ENCODE measurements around the gene TTC23.

Gene TTC23

DNA sequence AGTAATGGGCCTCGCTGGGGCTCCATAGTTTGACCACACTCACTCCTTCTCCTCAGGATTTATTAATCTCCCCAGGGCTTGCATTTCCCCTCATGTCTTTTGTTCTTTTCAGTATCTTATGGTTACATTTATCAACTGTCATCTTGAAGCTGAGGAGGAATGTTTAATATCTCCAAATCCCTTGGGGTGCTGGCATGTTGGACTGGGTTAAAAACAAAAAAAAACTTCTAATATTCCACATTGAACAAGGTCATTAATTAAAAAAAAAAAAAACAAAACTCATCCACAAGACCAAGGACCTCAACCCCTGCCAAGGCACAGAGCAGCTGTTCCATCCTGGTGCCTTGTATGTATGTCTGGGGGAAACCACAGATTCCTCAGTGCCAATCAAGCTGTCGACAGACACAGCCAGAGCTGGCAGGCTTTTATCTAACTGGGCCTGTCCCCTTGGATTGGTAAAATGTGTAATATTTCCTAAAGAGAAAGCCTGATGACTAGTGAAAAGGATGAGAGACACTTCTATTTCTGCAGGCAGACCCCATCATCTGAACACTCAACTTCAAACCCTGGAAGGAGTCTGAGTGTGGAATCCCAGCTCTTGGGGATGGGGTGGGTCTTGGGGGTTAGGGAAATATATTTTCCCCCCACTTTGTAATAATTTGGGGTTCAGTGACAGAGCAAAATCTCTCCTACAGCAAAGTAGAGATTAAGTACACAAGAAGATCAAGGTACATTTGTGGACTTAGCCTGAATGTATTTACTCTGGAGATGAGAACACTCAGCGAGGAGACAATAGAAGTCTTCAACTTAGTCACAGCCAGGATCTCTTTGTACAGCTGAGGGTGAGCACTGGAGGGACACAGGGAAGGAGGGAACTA, 69.1 kb downstream of the TTC23 start:
- DNase-seq (ENCODE audit: low read depth in 1 of 2, low spot score in 1 of 2), result no peak
- TF ChIP-seq SPI1 (IDR thresholded peaks at IDR 0.05; ENCODE audit: borderline replicate concordance, low read depth), result no peak
- TF ChIP-seq, protein P1, sequence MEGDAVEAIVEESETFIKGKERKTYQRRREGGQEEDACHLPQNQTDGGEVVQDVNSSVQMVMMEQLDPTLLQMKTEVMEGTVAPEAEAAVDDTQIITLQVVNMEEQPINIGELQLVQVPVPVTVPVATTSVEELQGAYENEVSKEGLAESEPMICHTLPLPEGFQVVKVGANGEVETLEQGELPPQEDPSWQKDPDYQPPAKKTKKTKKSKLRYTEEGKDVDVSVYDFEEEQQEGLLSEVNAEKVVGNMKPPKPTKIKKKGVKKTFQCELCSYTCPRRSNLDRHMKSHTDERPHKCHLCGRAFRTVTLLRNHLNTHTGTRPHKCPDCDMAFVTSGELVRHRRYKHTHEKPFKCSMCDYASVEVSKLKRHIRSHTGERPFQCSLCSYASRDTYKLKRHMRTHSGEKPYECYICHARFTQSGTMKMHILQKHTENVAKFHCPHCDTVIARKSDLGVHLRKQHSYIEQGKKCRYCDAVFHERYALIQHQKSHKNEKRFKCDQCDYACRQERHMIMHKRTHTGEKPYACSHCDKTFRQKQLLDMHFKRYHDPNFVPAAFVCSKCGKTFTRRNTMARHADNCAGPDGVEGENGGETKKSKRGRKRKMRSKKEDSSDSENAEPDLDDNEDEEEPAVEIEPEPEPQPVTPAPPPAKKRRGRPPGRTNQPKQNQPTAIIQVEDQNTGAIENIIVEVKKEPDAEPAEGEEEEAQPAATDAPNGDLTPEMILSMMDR (IDR thresholded peaks at IDR 0.05; ENCODE audit: insufficient read depth, low read length), result no peak
- TF ChIP-seq, protein P2, sequence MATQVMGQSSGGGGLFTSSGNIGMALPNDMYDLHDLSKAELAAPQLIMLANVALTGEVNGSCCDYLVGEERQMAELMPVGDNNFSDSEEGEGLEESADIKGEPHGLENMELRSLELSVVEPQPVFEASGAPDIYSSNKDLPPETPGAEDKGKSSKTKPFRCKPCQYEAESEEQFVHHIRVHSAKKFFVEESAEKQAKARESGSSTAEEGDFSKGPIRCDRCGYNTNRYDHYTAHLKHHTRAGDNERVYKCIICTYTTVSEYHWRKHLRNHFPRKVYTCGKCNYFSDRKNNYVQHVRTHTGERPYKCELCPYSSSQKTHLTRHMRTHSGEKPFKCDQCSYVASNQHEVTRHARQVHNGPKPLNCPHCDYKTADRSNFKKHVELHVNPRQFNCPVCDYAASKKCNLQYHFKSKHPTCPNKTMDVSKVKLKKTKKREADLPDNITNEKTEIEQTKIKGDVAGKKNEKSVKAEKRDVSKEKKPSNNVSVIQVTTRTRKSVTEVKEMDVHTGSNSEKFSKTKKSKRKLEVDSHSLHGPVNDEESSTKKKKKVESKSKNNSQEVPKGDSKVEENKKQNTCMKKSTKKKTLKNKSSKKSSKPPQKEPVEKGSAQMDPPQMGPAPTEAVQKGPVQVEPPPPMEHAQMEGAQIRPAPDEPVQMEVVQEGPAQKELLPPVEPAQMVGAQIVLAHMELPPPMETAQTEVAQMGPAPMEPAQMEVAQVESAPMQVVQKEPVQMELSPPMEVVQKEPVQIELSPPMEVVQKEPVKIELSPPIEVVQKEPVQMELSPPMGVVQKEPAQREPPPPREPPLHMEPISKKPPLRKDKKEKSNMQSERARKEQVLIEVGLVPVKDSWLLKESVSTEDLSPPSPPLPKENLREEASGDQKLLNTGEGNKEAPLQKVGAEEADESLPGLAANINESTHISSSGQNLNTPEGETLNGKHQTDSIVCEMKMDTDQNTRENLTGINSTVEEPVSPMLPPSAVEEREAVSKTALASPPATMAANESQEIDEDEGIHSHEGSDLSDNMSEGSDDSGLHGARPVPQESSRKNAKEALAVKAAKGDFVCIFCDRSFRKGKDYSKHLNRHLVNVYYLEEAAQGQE (IDR thresholded peaks at IDR 0.05; ENCODE audit: insufficient replicate concordance, low read depth), result no peak
- no peak for TF ChIP-seq POLR2AphosphoS5 (IDR thresholded peaks at IDR 0.05; ENCODE audit: low read depth)
- TF ChIP-seq GABPA (IDR thresholded peaks at IDR 0.05; ENCODE audit: low read depth), result no peak
- Histone ChIP-seq H3K27me3 (ENCODE audit: insufficient read depth, poor library complexity, severe bottlenecking) (no peaks in the 10 kb centered on the region), H3K27ac (replicated peaks) (no peak overlapping the region), H3K4me3 (replicated peaks; ENCODE audit: insufficient read depth, low read length) (no peak overlapping the region)

DNA sequence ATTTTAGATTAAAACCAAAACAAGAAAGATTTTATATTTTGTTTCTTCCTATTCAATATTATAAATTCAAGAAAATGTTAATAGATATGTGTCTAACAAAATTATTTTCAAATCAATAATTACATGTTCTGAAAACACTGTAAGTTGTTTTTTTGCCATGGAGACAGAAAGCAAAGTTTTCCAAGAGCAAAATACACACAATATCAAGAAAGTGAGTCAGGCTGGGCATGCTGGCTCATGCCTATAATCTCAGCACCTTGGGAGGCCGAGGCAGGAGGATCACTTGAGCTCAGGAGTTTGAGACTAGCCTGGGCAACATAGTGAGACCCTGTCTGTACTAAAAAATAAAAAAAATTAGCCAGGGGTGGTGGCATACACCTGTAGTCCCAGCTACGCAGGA, 71.7 kb downstream of the TTC23 start:
- Histone ChIP-seq H3K27me3 (ENCODE audit: insufficient read depth, poor library complexity, severe bottlenecking) (no peaks in the 10 kb centered on the region), H3K27ac (replicated peaks) (no peak overlapping the region), H3K4me3 (replicated peaks; ENCODE audit: insufficient read depth, low read length) (no peak overlapping the region)
- no peak for DNase-seq (ENCODE audit: low read depth in 1 of 2, low spot score in 1 of 2)
- TF ChIP-seq GABPA (IDR thresholded peaks at IDR 0.05; ENCODE audit: low read depth), result no peak
- TF ChIP-seq, protein P2 (IDR thresholded peaks at IDR 0.05; ENCODE audit: insufficient replicate concordance, low read depth), result no peak
- TF ChIP-seq, protein P1 (IDR thresholded peaks at IDR 0.05; ENCODE audit: insufficient read depth, low read length), result no peak
- TF ChIP-seq SPI1 (IDR thresholded peaks at IDR 0.05; ENCODE audit: borderline replicate concordance, low read depth), result no peak
- no peak for TF ChIP-seq POLR2AphosphoS5 (IDR thresholded peaks at IDR 0.05; ENCODE audit: low read depth)

DNA sequence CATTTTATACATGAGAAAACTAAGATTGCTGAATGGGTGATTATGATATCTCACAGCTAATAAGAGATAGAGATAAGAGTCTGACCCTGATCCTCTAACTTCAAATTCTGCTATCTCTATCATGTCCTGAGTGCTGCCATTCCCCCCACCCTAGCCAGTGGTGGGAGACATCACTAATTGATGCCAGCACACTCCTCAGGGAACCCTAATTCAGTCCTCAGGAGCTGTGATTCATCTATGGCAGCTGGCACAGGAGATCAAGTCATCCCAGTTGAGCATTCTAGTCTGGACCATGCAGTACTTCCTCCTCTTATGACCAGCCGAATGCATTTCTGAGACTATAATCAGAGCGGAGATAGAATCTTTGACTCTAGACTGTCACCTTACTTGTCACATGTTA, 72.6 kb downstream of the TTC23 start:
- no peak for TF ChIP-seq POLR2AphosphoS5 (IDR thresholded peaks at IDR 0.05; ENCODE audit: low read depth)
- TF ChIP-seq, protein P1 (IDR thresholded peaks at IDR 0.05; ENCODE audit: insufficient read depth, low read length), result no peak
- TF ChIP-seq, protein P2 (IDR thresholded peaks at IDR 0.05; ENCODE audit: insufficient replicate concordance, low read depth), result no peak
- H3K27me3 ChIP-seq (ENCODE audit: insufficient read depth, poor library complexity, severe bottlenecking), result no peaks in the 10 kb centered on the region
- no peak for DNase-seq (ENCODE audit: low read depth in 1 of 2, low spot score in 1 of 2)
- H3K27ac ChIP-seq (replicated peaks), result no peak overlapping the region
- H3K4me3 ChIP-seq (replicated peaks; ENCODE audit: insufficient read depth, low read length), result no peak overlapping the region
